Esophagus muscularis mucosa (tissue), 4 donors: ENCODE results near the gene PCBP3.

ENCODE experiments used
- CTCF ChIP-seq, 3 experiments: fragments of 200-600 bp in 2 of 3; fragments of 450-650 bp in 1 of 3; sonication (generic) in 2 of 3; IDR thresholded peaks; one replicate each; pipeline ENCODE4 v1.5.1; 2017 to 2019; ENCODE audit warnings: antibody characterized with exemption in 3 of 3, mild to moderate bottlenecking in 2 of 3, moderate library complexity in 1 of 3
- EP300 ChIP-seq: sonication (generic); formaldehyde crosslinking; IDR thresholded peaks from one replicate; pipeline ENCODE4 v1.6.1; 2017; ENCODE audit warnings: antibody characterized with exemption
- POLR2A ChIP-seq: fragments of 450-650 bp; IDR thresholded peaks from one replicate; pipeline ENCODE4 v1.6.1; 2017; ENCODE audit warnings: antibody characterized with exemption, moderate library complexity, mild to moderate bottlenecking, low read depth

GRCh38 chr21:45862543-45863207 is 219.2 kb downstream of the PCBP3 start:
- TF ChIP-seq CTCF (IDR thresholded peaks at IDR 0.05) (no peak), POLR2A (no peak), EP300 (no peak)
